Progenitor cell of endocrine pancreas (in vitro differentiated cells): ENCODE measurements around the gene GUCY1A2. TPM values are rescaled to one million over a fixed set of nuclear protein-coding genes. Genes with fewer than 3 reads are reported as not detected.

Experiments
- DNase-seq: peaks from one replicate; pipeline ENCODE4 v3.0.0; 2021; ENCODE audit warnings: low spot score; ENCODE audit not compliant: unreplicated experiment
- H3K27ac Mint-ChIP-seq: 2 replicates; pipeline ENCODE4 v1.8.0; 2021; ENCODE audit warnings: mild to moderate bottlenecking, moderate library complexity, mixed read lengths
- H3K27me3 Mint-ChIP-seq: 2 replicates; pipeline ENCODE4 v1.8.0; 2021; ENCODE audit warnings: mixed read lengths
- H3K36me3 Mint-ChIP-seq: 2 replicates; pipeline ENCODE4 v1.8.0; 2022; ENCODE audit warnings: mixed read lengths; ENCODE audit not compliant: insufficient read depth
- H3K4me1 Mint-ChIP-seq: 2 replicates; pipeline ENCODE4 v1.8.0; 2021; ENCODE audit warnings: low read depth, mixed read lengths
- H3K4me3 Mint-ChIP-seq: 2 replicates; pipeline ENCODE4 v1.8.0; 2021; ENCODE audit warnings: low read depth, mild to moderate bottlenecking, moderate library complexity, mixed read lengths
- H3K9me3 Mint-ChIP-seq: 2 replicates; pipeline ENCODE4 v1.8.0; 2021; ENCODE audit warnings: low read depth, mixed read lengths
- total RNA-seq: library from RNA; stranded (reverse); gene quantifications from 2 replicates; pipeline ENCODE4 v1.2.1, GENCODE V29; 2021
- TF ChIP-seq, protein P1 (sequence below): fragments of 200-600 bp; sonication (generic); IDR thresholded peaks from one replicate; pipeline ENCODE4 v1.5.0; 2021; ENCODE audit warnings: antibody characterized with exemption, mild to moderate bottlenecking; ENCODE audit not compliant: unreplicated experiment

Gene GUCY1A2
- total RNA-seq, 1 donor from 2014 or later = 38.5 TPM

- TF ChIP-seq, protein P1, sequence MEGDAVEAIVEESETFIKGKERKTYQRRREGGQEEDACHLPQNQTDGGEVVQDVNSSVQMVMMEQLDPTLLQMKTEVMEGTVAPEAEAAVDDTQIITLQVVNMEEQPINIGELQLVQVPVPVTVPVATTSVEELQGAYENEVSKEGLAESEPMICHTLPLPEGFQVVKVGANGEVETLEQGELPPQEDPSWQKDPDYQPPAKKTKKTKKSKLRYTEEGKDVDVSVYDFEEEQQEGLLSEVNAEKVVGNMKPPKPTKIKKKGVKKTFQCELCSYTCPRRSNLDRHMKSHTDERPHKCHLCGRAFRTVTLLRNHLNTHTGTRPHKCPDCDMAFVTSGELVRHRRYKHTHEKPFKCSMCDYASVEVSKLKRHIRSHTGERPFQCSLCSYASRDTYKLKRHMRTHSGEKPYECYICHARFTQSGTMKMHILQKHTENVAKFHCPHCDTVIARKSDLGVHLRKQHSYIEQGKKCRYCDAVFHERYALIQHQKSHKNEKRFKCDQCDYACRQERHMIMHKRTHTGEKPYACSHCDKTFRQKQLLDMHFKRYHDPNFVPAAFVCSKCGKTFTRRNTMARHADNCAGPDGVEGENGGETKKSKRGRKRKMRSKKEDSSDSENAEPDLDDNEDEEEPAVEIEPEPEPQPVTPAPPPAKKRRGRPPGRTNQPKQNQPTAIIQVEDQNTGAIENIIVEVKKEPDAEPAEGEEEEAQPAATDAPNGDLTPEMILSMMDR = no peak
- no peak overlapping the region for H3K4me3 Mint-ChIP-seq
- H3K4me1 Mint-ChIP-seq = peaks cover 27% of the 10 kb centered on the region
- no peak overlapping the region for H3K27ac Mint-ChIP-seq
- peaks cover 3% of the 10 kb centered on the region for H3K9me3 Mint-ChIP-seq
- no peak for DNase-seq
- H3K27me3 Mint-ChIP-seq = no peaks in the 10 kb centered on the region
- peaks cover 16% of the 10 kb centered on the region for H3K36me3 Mint-ChIP-seq
Observed at GRCh38 chr11:107011977-107012376, 6.3 kb downstream of the GUCY1A2 start.

GRCh38 chr11:107009190-107009589 is 9.1 kb downstream of the GUCY1A2 start:
- Mint-ChIP-seq H3K4me3 (no peak overlapping the region), H3K9me3 (peaks cover 3% of the 10 kb centered on the region), H3K27me3 (no peaks in the 10 kb centered on the region), H3K4me1 (peaks cover 20% of the 10 kb centered on the region), H3K27ac (no peak overlapping the region), H3K36me3 (peaks cover 18% of the 10 kb centered on the region)
- DNase-seq = no peak
- TF ChIP-seq, protein P1 = no peak

DNA sequence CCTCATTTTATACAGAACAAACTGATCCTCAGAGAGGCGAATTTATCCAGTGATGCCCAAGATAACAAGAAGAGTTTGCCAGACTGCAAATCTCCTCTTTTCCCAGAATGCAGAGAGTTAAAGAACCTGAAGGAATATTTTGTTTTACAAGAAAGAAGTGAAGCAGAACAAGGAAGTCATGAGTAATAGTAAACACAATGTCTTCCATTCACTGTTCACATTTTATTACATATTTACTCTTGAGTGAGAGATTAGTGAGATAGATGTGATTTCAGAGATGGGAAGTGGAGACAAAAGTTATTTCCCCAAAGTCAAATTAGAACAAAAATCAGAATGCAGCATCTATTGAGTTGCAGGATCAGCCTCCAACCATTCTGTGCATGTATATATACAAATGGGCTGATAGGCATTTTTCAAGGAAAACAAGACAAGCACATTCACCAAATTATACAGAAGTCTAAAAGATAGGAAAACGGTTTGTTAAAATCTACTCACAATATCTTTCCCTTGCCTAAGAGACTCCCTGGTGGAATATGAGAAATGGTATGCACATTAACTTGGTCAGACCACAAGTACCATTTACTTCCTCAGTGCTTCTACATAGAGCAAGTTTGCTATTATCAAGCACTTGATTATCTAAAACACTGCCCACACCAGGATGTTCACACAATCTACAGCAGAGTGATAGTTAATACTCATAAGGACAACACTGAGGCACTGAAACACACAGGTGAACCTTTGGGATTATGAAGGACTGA is 12.0 kb downstream of the GUCY1A2 start:
- peaks cover 17% of the 10 kb centered on the region for H3K36me3 Mint-ChIP-seq
- no peak overlapping the region for H3K27ac Mint-ChIP-seq
- no peaks in the 10 kb centered on the region for H3K27me3 Mint-ChIP-seq
- peaks cover 16% of the 10 kb centered on the region for H3K4me1 Mint-ChIP-seq
- H3K4me3 Mint-ChIP-seq = no peak overlapping the region
- TF ChIP-seq, protein P1 = no peak
- H3K9me3 Mint-ChIP-seq = peaks cover 3% of the 10 kb centered on the region
- no peak for DNase-seq

DNA sequence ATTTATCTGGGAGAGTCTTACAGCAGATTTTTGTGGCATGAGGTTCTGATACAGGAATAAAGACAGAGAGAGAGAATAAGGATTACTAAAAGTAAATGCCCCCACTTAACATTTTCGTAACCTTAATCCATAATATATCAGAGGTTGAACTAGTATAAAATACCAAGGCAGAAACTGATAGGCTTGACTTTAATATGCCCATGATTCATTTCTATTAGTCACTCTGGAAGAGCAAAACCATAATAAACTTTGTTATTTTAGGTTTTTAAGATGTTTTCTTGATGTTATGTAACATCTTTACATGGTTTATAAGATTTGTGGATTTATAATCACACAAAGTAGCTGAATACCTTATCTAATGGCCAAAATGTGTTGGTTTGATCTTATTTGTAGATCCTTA is 19.1 kb downstream of the GUCY1A2 start:
- Mint-ChIP-seq H3K9me3 (no peaks in the 10 kb centered on the region), H3K36me3 (peaks cover 1% of the 10 kb centered on the region), H3K4me3 (no peak overlapping the region), H3K4me1 (peaks cover 32% of the 10 kb centered on the region), H3K27ac (no peak overlapping the region), H3K27me3 (no peaks in the 10 kb centered on the region)
- TF ChIP-seq, protein P1 = no peak
- no peak for DNase-seq

DNA sequence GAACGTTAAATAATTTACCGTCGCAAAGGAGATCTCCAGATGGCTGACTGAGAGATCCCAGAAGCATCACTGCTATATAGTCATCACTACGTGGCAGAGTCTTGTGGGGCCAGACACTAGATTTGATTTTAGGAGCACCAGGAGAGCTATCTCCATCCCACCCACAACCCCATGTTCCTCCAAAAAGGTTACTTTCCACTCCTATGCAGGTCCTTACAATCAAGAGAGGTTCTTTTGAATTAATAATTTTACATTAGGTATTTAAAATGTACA is 19.4 kb downstream of the GUCY1A2 start:
- H3K4me3 Mint-ChIP-seq = no peak overlapping the region
- H3K9me3 Mint-ChIP-seq = no peaks in the 10 kb centered on the region
- no peak for DNase-seq
- H3K27me3 Mint-ChIP-seq = no peaks in the 10 kb centered on the region
- peaks cover 1% of the 10 kb centered on the region for H3K36me3 Mint-ChIP-seq
- H3K27ac Mint-ChIP-seq = no peak overlapping the region
- peaks cover 34% of the 10 kb centered on the region for H3K4me1 Mint-ChIP-seq
- TF ChIP-seq, protein P1 = no peak
